Measurements from ENCODE around the gene DGKQ. TPM values are rescaled to one million over a fixed set of nuclear protein-coding genes. Genes with fewer than 3 reads are reported as not detected.
"Not testable (repeated sequence)": the region's sequence is repeated elsewhere in the genome, so short reads cannot be mapped to it uniquely, and the experiment has no call there.

Gene DGKQ
- total RNA-seq, 6 experiments from 2014 or later, result 4.6 to 10.5 (median 5.7) TPM

DNA sequence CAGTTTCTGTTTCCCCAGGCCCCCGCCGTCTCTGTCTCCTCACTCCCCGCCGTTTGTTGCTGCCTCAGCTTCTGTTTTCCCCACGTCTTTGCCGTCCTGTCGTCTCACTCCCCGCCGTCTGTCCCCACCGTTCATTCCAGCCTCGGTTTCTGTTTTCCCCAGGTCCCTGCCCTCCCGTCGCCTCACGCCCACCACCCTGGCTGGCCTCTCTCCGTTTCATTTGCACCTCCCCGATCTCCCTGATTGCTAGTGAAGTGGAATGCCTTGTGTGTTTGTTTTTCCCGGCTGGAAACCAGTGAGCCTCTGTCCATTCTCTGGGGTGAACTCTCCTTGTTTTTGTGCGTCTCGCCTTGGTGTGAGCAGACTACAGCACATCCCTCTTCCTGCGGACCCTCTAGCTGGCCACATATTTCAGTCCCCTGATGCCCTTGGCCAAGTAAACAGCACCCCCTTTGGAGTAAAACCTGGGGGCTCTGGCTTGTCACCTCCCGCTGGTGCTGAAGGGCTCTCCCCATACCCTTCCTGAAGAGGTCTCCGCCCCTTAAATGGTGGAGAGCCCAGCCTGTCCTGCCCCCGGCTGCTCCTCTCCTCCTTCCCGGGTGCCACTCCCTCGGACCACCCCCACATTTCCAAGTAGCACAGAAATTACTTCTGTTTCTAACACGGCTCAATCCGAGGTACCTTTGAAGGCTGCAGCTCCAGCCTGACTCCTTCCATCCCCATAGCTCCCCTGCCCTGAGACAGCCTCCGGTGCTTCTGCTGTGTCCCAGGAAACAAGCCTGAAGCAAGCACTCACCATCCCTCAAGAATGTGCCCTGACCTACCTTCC lies 27.9 kb downstream of the DGKQ start:
- TF ChIP-seq, protein P1, sequence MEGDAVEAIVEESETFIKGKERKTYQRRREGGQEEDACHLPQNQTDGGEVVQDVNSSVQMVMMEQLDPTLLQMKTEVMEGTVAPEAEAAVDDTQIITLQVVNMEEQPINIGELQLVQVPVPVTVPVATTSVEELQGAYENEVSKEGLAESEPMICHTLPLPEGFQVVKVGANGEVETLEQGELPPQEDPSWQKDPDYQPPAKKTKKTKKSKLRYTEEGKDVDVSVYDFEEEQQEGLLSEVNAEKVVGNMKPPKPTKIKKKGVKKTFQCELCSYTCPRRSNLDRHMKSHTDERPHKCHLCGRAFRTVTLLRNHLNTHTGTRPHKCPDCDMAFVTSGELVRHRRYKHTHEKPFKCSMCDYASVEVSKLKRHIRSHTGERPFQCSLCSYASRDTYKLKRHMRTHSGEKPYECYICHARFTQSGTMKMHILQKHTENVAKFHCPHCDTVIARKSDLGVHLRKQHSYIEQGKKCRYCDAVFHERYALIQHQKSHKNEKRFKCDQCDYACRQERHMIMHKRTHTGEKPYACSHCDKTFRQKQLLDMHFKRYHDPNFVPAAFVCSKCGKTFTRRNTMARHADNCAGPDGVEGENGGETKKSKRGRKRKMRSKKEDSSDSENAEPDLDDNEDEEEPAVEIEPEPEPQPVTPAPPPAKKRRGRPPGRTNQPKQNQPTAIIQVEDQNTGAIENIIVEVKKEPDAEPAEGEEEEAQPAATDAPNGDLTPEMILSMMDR (IDR thresholded peaks at IDR 0.05), result no peak
- no peak for TF ChIP-seq POLR2A (IDR thresholded peaks at IDR 0.05)
- DNase-seq (no peak), ATAC-seq (no peak)
- intact Hi-C loops (cut with DNase I), result no loop called here
- Histone ChIP-seq H3K4me1 (no peaks in the 10 kb centered on the region), H3K9me3 (no peaks in the 10 kb centered on the region), H3K36me3 (no peaks in the 10 kb centered on the region), H3K4me3 (no peak overlapping the region), H3K27me3 (no peaks in the 10 kb centered on the region), H3K27ac (no peak overlapping the region)
- WGBS (ENCODE audit: insufficient coverage, low coverage, low lambda C conversion rate, missing lambda C conversion rate), result 71% methylated on average over 21 of the region's 28 CpGs

DNA sequence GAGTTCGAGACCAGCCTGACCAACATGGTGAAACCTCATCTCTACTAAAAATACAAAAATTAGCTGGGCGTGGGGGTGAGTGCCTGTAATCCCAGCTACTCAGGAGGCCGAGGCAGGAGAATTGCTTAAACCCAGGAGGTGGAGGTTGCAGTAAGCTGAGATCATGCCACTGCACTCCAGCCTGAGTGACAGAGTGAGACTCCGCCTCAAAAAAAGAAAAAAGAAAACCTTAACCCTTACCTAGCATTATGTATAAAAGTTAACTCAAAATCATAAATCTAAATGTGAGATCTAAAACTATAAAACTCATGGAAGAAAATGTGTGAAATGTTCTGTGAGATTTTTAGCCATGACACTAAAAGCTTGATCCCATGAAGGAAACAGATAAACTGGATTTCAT lies 33.9 kb downstream of the DGKQ start:
- H3K27me3 ChIP-seq; H3K9me3 ChIP-seq; H3K4me3 ChIP-seq; ATAC-seq; H3K4me1 ChIP-seq; intact Hi-C loops (cut with DNase I); H3K36me3 ChIP-seq; H3K27ac ChIP-seq: not testable (repeated sequence)
- WGBS (ENCODE audit: insufficient coverage, low coverage, low lambda C conversion rate, missing lambda C conversion rate), result 50% methylated on average over 2 of the region's 4 CpGs
- peak in 1 of 3 donors; percentile 3 for DNase-seq

DNA sequence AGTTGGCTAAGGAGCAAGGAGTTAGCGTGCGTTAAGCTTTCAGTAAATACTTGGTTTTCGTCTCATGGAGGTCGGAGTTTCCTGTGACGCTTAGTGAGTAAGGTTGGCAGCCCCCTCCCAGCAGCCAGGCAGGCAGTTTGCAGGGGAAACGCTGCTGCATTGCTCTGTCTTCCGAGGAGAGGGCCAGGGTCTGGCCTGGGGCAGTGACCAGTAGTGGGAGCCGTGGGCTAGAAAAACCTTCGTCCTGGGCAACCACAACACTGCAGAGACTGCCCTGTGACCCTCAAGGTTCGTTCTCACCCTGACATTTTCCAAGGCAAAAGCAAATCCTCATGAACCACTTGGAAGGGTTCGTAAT lies 40.7 kb downstream of the DGKQ start:
- no peak for TF ChIP-seq POLR2A (IDR thresholded peaks at IDR 0.05)
- TF ChIP-seq, protein P1 (IDR thresholded peaks at IDR 0.05), result no peak
- Histone ChIP-seq H3K4me1 (peaks cover 0 to 28% (median 9%) of the 10 kb centered on the region in 4 donors), H3K36me3 (no peaks in the 10 kb centered on the region), H3K9me3 (no peaks in the 10 kb centered on the region), H3K27ac (peak overlapping the region in 2 of 3 donors; percentile 87), H3K4me3 (peak overlapping the region; percentile 96 to 100 (median 98)), H3K27me3 (no peaks in the 10 kb centered on the region)
- intact Hi-C loops (cut with DNase I), result loop anchor here in 1 of 2 donors (5.0 kb wide), 1 partner anchor 40 kb away; the partner anchor contains the start of gene DGKQ
- peak; percentile 2 to 40 (median 22) for ATAC-seq
- DNase-seq, result peak in 1 of 3 donors; percentile 45
- WGBS (ENCODE audit: insufficient coverage, low coverage, low lambda C conversion rate, missing lambda C conversion rate), result 4% methylated on average over 7 of the region's 11 CpGs

DNA sequence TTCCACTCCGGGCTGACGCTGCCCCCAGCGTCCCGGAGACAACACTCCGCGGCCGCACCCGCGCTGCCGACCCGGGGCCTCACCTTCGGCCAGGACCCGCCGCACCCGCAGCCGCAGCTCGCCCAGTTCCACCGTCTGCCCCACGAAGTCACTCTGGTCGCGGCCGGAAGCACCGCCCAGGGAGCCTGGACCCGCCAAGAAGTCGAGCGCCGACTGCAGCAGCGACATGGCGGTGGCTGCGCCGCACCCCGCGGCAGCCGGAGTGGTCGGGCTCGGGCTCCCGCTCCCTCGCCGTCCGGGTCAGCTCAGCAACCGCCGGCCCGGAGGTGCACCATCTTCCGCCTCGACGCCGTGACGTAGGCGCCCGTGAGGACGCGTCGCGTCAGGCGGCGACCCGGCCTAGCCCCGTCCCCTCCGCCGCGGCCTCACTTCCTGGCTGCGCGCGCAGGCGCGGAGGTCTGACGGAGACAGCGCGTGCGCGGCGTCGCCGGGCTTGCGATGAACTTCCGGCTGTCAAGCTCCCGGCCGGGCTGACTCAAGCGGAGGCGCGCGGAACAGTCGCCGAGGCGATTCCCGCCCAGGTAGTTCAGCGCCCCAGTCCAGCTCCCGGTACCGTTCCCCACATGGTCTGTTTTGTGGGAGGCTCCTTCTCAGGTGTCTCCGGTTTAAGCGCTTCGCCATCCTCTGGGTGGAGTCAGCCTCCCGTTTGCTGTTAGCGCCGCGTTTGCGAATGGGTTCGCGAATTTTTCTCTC lies 41.2 kb downstream of the DGKQ start, which contains the start of the genes GAK and TMEM175:
GAK (minus strand) TSS at position 357 of the 753 bp plus-strand sequence; CDS start at position 228, 129 bp downstream.
TMEM175 (plus strand) TSS at position 501 of the 753 bp plus-strand sequence. CDS start 15,280 bp downstream, outside the sequence.
- intact Hi-C loops (cut with DNase I), result loop anchor here in 1 of 2 donors (5.0 kb wide), 1 partner anchor 40 kb away; the partner anchor contains the start of gene DGKQ
- DNase-seq (peak; percentile 97 to 98 (median 97)), ATAC-seq (peak; percentile 95 to 98 (median 97))
- no peaks in the 10 kb centered on the region for H3K36me3 ChIP-seq
- 0% methylated on average over 27 of the region's 99 CpGs for WGBS (ENCODE audit: insufficient coverage, low coverage, low lambda C conversion rate, missing lambda C conversion rate)
- no peaks in the 10 kb centered on the region for H3K27me3 ChIP-seq
- TF ChIP-seq POLR2A (IDR thresholded peaks at IDR 0.05), result peak; percentile 89
- TF ChIP-seq, protein P1 (IDR thresholded peaks at IDR 0.05), result no peak
- H3K27ac ChIP-seq, result peak within 1 kb of the TSS; percentile 63 to 87 (median 87)
- H3K4me3 ChIP-seq, result peak within 1 kb of the TSS; percentile 96 to 100 (median 98)
- H3K4me1 ChIP-seq, result peaks cover 0 to 28% (median 9%) of the 10 kb centered on the region in 4 donors
- H3K9me3 ChIP-seq, result no peaks in the 10 kb centered on the region
